Activated CD8-positive, alpha-beta T cell treated with anti-CD3 and anti-CD28 coated beads for 36 hours (primary cell): ENCODE measurements around the gene ALG11. TPM values are rescaled to one million over a fixed set of nuclear protein-coding genes. Genes with fewer than 3 reads are reported as not detected.

Source experiments
- ATAC-seq: fragments of 200-7000 bp; cut with Tn5 transposase; one replicate; pipeline ENCODE4 v1.10.0; 2021; ENCODE audit warnings: mild to moderate bottlenecking, moderate library complexity
- CTCF ChIA-PET: fragments of 350-600 bp; sonication (Branson Sonifier 250); formaldehyde crosslinking; loops from one replicate; lab custom pipeline; 2021; ENCODE audit warnings: antibody characterized with exemption; lab: Charles Lee
- POLR2A ChIA-PET: fragments of 350-600 bp; sonication (Branson Sonifier 250); formaldehyde crosslinking; loops from one replicate; lab custom pipeline; 2021; ENCODE audit warnings: antibody characterized with exemption; lab: Charles Lee
- DNase-seq: peaks from one replicate; pipeline ENCODE4 v3.0.0-alpha.2; 2020
- H3K27ac Mint-ChIP-seq: one replicate; pipeline ENCODE4 v1.8.0; 2021; ENCODE audit warnings: mild to moderate bottlenecking, mixed read lengths
- H3K27me3 Mint-ChIP-seq: one replicate; pipeline ENCODE4 v1.8.0; 2021; ENCODE audit warnings: mixed read lengths
- H3K36me3 Mint-ChIP-seq: one replicate; pipeline ENCODE4 v1.8.0; 2021; ENCODE audit warnings: low read depth, mixed read lengths
- H3K4me1 Mint-ChIP-seq: one replicate; pipeline ENCODE4 v1.8.0; 2021; ENCODE audit warnings: low read depth, mixed read lengths
- H3K4me3 Mint-ChIP-seq: one replicate; pipeline ENCODE4 v1.8.0; 2021; ENCODE audit warnings: mild to moderate bottlenecking, moderate library complexity, mixed read lengths
- H3K9me3 Mint-ChIP-seq: one replicate; pipeline ENCODE4 v1.8.0; 2021; ENCODE audit warnings: mixed read lengths
- intact Hi-C: fragments of 100-400 bp; cut with micrococcal nuclease; formaldehyde crosslinking; loops from one replicate; pipeline ENCODE4 v1.10.0; 2022
- total RNA-seq, 2 experiments: library from RNA; stranded (reverse); gene quantifications; one replicate each; pipeline ENCODE4 v1.2.3, GENCODE V29; 2021
- TF ChIP-seq, protein P1 (sequence below): fragments of 200-600 bp; IDR thresholded peaks from one replicate; pipeline ENCODE4 v1.8.0; 2022; ENCODE audit warnings: antibody characterized with exemption, mild to moderate bottlenecking

Gene ALG11
- total RNA-seq, 2 experiments from 2014 or later = 21.0 to 22.6 TPM

DNA sequence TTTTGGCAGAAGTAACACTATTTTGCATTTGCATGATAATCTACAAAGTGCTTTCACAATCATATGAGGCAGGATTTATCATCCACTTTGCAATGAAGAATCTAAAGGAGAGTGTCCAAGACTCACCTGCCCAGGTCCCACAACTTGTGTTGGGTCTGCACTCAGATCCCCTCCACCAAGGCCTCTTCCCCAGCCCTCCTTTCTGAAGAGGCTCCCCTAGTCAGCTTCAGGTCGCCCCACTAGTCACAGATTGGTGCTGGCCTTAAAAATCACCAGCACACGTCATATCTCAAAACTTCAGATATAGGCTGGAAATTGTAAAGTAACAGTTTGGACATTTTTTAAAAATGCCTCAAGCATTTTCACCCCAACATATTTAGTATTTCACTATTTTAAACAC lies 18.5 kb upstream of the ALG11 start:
- Mint-ChIP-seq H3K4me3 (no peak overlapping the region), H3K27me3 (peaks cover 2% of the 10 kb centered on the region), H3K27ac (no peak overlapping the region), H3K4me1 (no peaks in the 10 kb centered on the region), H3K36me3 (no peaks in the 10 kb centered on the region), H3K9me3 (no peaks in the 10 kb centered on the region)
- POLR2A ChIA-PET = no interaction called here
- TF ChIP-seq, protein P1, sequence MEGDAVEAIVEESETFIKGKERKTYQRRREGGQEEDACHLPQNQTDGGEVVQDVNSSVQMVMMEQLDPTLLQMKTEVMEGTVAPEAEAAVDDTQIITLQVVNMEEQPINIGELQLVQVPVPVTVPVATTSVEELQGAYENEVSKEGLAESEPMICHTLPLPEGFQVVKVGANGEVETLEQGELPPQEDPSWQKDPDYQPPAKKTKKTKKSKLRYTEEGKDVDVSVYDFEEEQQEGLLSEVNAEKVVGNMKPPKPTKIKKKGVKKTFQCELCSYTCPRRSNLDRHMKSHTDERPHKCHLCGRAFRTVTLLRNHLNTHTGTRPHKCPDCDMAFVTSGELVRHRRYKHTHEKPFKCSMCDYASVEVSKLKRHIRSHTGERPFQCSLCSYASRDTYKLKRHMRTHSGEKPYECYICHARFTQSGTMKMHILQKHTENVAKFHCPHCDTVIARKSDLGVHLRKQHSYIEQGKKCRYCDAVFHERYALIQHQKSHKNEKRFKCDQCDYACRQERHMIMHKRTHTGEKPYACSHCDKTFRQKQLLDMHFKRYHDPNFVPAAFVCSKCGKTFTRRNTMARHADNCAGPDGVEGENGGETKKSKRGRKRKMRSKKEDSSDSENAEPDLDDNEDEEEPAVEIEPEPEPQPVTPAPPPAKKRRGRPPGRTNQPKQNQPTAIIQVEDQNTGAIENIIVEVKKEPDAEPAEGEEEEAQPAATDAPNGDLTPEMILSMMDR = no peak
- CTCF ChIA-PET = no interaction called here
- DNase-seq (no peak), ATAC-seq (no peak)
- intact Hi-C loops = no loop called here

GRCh38 chr13:51995677-51996551 lies 16.3 kb upstream of the ALG11 start:
- intact Hi-C loops = no loop called here
- peaks cover 10% of the 10 kb centered on the region for H3K27me3 Mint-ChIP-seq
- DNase-seq = no peak
- no peak for ATAC-seq
- TF ChIP-seq, protein P1 = no peak
- H3K9me3 Mint-ChIP-seq = no peaks in the 10 kb centered on the region
- H3K36me3 Mint-ChIP-seq = no peaks in the 10 kb centered on the region
- H3K4me1 Mint-ChIP-seq = no peaks in the 10 kb centered on the region
- CTCF ChIA-PET = no interaction called here
- POLR2A ChIA-PET = no interaction called here
- H3K27ac Mint-ChIP-seq = no peak overlapping the region
- H3K4me3 Mint-ChIP-seq = no peak overlapping the region

GRCh38 chr13:51996641-51997040 lies 15.6 kb upstream of the ALG11 start:
- intact Hi-C loops = no loop called here
- Mint-ChIP-seq H3K27me3 (peaks cover 10% of the 10 kb centered on the region), H3K9me3 (no peaks in the 10 kb centered on the region), H3K36me3 (no peaks in the 10 kb centered on the region), H3K4me1 (no peaks in the 10 kb centered on the region), H3K27ac (no peak overlapping the region), H3K4me3 (no peak overlapping the region)
- TF ChIP-seq, protein P1 = no peak
- ChIA-PET POLR2A (interaction anchor here (1.0 kb wide), 1 partner anchor 18 kb away, joined by 3 read pairs; no protein-coding TSS in a partner anchor), CTCF (no interaction called here)
- DNase-seq (no peak), ATAC-seq (no peak)

GRCh38 chr13:51997186-51997585 lies 15.0 kb upstream of the ALG11 start:
- H3K4me3 Mint-ChIP-seq = no peak overlapping the region
- POLR2A ChIA-PET = interaction anchor here (1.0 kb wide), 1 partner anchor 19 kb away, joined by 3 read pairs; no protein-coding TSS in a partner anchor
- TF ChIP-seq, protein P1 = no peak
- no peaks in the 10 kb centered on the region for H3K4me1 Mint-ChIP-seq
- CTCF ChIA-PET = no interaction called here
- H3K27me3 Mint-ChIP-seq = peaks cover 10% of the 10 kb centered on the region
- intact Hi-C loops = no loop called here
- H3K36me3 Mint-ChIP-seq = no peaks in the 10 kb centered on the region
- ATAC-seq (no peak), DNase-seq (no peak)
- no peak overlapping the region for H3K27ac Mint-ChIP-seq
- H3K9me3 Mint-ChIP-seq = no peaks in the 10 kb centered on the region
